ENCODE results near the gene FOXD1.
A peak's percentile ranks its signal among the peaks of the same experiment; 100 is the strongest.
"Not testable (repeated sequence)": the region's sequence is repeated elsewhere in the genome, so short reads cannot be mapped to it uniquely, and the experiment has no call there.

FOXD1 gene

DNA sequence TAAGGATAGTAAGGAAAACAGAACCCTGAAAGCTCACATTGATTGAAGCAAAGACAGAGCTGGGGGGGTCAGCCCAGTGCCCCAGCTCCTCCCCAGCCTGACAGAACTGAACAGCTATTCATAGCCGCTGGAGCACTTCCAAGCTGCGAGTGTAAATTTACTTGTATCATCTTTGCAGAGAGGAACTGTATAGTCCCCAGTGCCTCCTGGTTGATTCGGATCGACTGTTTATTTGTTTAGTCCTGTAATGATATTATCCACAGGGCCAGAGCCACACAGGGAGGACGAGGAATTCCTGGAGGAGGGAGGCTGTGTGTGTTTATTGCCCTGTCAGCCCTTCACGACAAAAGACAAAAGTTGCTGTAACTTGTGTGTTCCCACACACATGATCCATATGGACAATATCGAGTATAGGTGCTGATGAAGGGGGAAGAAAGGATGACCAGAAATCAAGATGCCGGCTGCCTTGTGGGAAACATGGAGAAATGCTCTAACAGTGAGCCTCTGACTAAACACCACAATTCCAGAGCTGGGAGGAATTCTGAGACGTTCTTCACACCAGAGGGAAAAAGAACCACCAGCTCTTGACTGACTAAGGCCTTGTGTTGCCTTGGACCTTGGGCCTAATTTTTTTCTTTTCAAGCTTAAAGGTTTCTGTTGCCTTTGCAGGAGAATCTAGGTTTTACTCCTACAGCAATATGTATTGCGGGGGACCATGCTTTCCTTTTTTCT is 31.1 kb downstream of the FOXD1 start:
- DNase-seq (ENCODE audit: low read depth): peak; percentile 23

DNA sequence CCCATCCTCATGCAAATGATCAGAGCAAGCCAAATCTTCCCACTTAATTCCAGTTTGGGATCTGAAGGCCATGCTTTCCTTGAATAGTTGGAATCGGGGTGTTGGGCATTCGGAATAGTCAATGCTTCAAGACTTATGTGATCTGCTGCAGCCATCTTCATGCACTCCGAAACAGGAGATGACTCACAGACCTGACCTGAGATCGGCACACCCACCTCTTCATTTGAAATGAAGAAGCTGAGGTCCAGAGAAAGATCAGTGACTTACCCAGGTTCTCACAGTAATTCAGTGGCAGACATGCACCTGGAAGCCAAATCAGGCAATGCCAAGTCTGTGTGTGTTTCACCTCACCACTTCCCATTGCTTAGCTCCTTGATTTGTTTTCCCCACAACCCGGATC is 33.0 kb downstream of the FOXD1 start:
- no peak for DNase-seq (ENCODE audit: low read depth)

DNA sequence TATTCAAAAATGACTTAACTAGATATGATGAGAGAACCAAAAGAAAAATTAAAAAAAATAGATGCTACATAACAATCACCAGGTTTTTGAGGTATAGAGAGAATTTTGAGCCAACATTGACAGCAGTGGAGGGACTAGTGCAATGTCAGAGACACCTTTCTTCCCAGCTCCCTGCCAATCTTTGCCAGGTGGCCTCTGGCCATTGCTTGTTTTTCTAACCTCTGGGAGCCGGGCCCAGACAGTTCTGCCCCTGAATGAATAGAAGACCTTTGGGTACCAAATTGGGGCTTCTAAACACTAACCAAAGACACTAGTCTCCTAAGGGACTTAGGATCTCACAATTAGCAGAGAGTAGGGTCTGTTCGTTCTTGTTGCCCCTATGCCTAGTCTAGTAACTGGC is 33.4 kb downstream of the FOXD1 start:
- no peak for DNase-seq (ENCODE audit: low read depth)

DNA sequence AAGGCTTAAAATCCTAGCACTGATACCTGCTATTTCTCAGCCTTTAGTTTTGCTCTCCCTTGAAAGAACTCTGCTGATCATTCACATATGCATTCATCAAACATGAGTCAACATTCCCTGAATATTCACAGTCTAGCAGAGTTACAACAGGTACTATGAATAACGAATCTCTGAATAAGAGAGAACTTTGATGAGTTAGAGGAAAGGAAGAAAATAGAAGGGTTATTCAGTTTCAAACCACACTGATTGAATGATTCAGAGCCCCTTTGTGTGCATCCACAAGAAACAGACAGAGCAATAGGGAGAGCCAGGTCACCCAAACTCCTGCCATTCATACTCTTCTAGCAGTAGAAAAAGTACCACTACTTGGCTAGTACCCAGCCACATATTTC is 36.0 kb downstream of the FOXD1 start:
- peak; percentile 70 for DNase-seq (ENCODE audit: low read depth)

GRCh38 chr5:73411936-73412596 is 36.5 kb downstream of the FOXD1 start:
- DNase-seq (ENCODE audit: low read depth): no peak

GRCh38 chr5:73409927-73410326 is 38.6 kb downstream of the FOXD1 start:
- not testable (repeated sequence) for DNase-seq (ENCODE audit: low read depth)

DNA sequence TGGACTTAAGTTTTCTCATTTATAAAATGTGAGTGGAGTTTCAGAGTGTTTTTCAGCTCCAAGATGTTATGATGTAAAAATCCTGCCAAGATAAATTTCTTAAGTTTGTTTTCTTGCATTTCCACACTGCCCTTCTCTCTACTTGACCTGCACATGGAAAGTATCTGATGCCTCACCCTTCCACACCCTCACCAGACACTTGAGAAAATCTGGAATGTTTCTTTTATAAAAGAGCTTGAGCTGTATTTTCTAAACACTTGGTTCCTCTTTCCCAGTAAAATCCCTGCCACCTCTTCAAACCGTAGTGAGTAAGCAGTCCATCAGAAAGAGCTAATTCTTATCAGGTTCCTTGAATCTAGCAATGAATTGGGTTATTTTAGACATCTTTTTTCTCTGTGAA is 42.9 kb downstream of the FOXD1 start:
- DNase-seq (ENCODE audit: low read depth): no peak

- no peak for DNase-seq (ENCODE audit: low read depth)
Measured at GRCh38 chr5:73399775-73400174, 48.8 kb downstream of the FOXD1 start.
